ENCODE measurements around the gene ZNF280D. TPM values are rescaled to one million over a fixed set of nuclear protein-coding genes. Genes with fewer than 3 reads are reported as not detected.

Gene ZNF280D
- total and polyA plus RNA-seq, 4 donors: 9.3 to 88.4 (median 28.2) TPM

- peak overlapping the region; percentile 93 to 99 for H3K27ac ChIP-seq (ENCODE audit: low read depth in 1 of 2, low read length in 1 of 2)
- ATAC-seq (ENCODE audit: insufficient read depth, low FRiP score) (no peak), DNase-seq (peak; percentile 20 to 58 (median 57))
- H3K4me1 ChIP-seq (ENCODE audit: control insufficient read depth in 5 of 5, insufficient read depth in 5 of 5, low read length in 5 of 5): peaks cover 0 to 32% (median 16%) of the 10 kb centered on the region in 5 donors
- peak overlapping the region; percentile 95 to 96 for H3K9ac ChIP-seq (ENCODE audit: insufficient read depth in 1 of 2, low read length in 2 of 2)
- no peaks in the 10 kb centered on the region for H3K9me3 ChIP-seq (ENCODE audit: control insufficient read depth in 4 of 4, insufficient read depth in 3 of 4, low read length in 3 of 4)
- no peaks in the 10 kb centered on the region for H3K36me3 ChIP-seq (ENCODE audit: control insufficient read depth in 4 of 4, insufficient read depth in 4 of 4, low read length in 4 of 4)
- H3K27me3 ChIP-seq (ENCODE audit: control insufficient read depth in 3 of 3, insufficient read depth in 3 of 3, low read length in 2 of 3): no peaks in the 10 kb centered on the region
- 5 to 9% methylated on average over 12 of the region's 12 CpGs for WGBS, 2 donors
- TF ChIP-seq, protein P1, sequence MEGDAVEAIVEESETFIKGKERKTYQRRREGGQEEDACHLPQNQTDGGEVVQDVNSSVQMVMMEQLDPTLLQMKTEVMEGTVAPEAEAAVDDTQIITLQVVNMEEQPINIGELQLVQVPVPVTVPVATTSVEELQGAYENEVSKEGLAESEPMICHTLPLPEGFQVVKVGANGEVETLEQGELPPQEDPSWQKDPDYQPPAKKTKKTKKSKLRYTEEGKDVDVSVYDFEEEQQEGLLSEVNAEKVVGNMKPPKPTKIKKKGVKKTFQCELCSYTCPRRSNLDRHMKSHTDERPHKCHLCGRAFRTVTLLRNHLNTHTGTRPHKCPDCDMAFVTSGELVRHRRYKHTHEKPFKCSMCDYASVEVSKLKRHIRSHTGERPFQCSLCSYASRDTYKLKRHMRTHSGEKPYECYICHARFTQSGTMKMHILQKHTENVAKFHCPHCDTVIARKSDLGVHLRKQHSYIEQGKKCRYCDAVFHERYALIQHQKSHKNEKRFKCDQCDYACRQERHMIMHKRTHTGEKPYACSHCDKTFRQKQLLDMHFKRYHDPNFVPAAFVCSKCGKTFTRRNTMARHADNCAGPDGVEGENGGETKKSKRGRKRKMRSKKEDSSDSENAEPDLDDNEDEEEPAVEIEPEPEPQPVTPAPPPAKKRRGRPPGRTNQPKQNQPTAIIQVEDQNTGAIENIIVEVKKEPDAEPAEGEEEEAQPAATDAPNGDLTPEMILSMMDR (IDR thresholded peaks at IDR 0.05; ENCODE audit: control extremely low read depth, extremely low read depth): no peak
- peak overlapping the region; percentile 64 for H3K4me3 ChIP-seq
Observed at GRCh38 chr15:56732135-56732885, 999 bp downstream of the ZNF280D start.

DNA sequence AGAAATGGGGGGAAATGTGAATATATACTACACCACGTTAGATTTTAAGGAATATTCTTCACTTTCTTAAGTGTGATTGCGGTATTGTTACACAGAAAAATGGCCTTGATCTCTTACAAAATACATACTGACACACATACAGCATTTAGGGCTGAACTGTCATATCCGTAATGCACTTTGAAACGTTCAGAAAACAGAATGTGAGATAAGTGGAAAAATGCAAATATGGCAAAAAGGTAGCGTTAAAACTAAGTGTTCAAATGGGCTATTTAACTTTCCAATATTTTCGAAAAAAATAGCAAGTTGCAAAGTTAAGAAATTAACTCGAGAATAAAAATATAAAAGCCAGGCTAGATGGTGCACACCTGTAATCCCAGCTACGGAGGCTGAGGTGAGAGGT is 1.8 kb downstream of the ZNF280D start:
- 68 to 74% methylated on average over 8 of the region's 8 CpGs for WGBS, 2 donors
- Histone ChIP-seq H3K9ac (ENCODE audit: insufficient read depth in 1 of 2, low read length in 2 of 2) (peak overlapping the region in 1 of 2 donors; percentile 96), H3K4me1 (ENCODE audit: control insufficient read depth in 5 of 5, insufficient read depth in 5 of 5, low read length in 5 of 5) (peaks cover 0 to 32% (median 16%) of the 10 kb centered on the region in 5 donors), H3K4me3 (no peak overlapping the region), H3K9me3 (ENCODE audit: control insufficient read depth in 4 of 4, insufficient read depth in 3 of 4, low read length in 3 of 4) (no peaks in the 10 kb centered on the region), H3K27me3 (ENCODE audit: control insufficient read depth in 3 of 3, insufficient read depth in 3 of 3, low read length in 2 of 3) (no peaks in the 10 kb centered on the region), H3K36me3 (ENCODE audit: control insufficient read depth in 4 of 4, insufficient read depth in 4 of 4, low read length in 4 of 4) (no peaks in the 10 kb centered on the region), H3K27ac (ENCODE audit: low read depth in 1 of 2, low read length in 1 of 2) (peak overlapping the region in 1 of 2 donors; percentile 99)
- DNase-seq: no peak
- no peak for ATAC-seq (ENCODE audit: insufficient read depth, low FRiP score)
- TF ChIP-seq, protein P1 (IDR thresholded peaks at IDR 0.05; ENCODE audit: control extremely low read depth, extremely low read depth): no peak

DNA sequence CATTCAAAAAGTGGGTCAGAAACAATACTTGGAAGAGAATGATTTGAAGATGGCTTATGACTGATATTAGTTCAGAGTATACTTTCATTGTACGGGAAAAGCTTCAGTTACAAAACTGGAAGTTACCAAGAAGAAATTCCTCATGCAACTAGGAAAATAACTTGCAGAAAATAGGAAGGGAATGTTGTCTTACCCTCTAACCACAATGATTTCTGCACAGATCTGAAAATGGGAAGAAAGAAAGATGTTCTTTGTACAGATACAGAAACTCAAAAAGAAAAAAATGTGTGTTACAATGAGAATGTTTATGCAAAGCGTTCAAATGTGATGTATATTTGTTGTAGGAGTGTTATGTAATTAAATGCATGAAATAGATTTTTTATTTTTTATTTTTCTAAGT is 3.7 kb downstream of the ZNF280D start:
- Histone ChIP-seq H3K27ac (ENCODE audit: low read depth in 1 of 2, low read length in 1 of 2) (no peak overlapping the region), H3K4me3 (no peak overlapping the region), H3K36me3 (ENCODE audit: control insufficient read depth in 4 of 4, insufficient read depth in 4 of 4, low read length in 4 of 4) (no peaks in the 10 kb centered on the region), H3K9ac (ENCODE audit: insufficient read depth in 1 of 2, low read length in 2 of 2) (no peak overlapping the region), H3K9me3 (ENCODE audit: control insufficient read depth in 4 of 4, insufficient read depth in 3 of 4, low read length in 3 of 4) (no peaks in the 10 kb centered on the region), H3K4me1 (ENCODE audit: control insufficient read depth in 5 of 5, insufficient read depth in 5 of 5, low read length in 5 of 5) (peaks cover 0 to 32% (median 16%) of the 10 kb centered on the region in 5 donors), H3K27me3 (ENCODE audit: control insufficient read depth in 3 of 3, insufficient read depth in 3 of 3, low read length in 2 of 3) (no peaks in the 10 kb centered on the region)
- DNase-seq (no peak), ATAC-seq (ENCODE audit: insufficient read depth, low FRiP score) (no peak)
- 29 to 59% methylated on average over 2 of the region's 2 CpGs for WGBS, 2 donors
- TF ChIP-seq, protein P1 (IDR thresholded peaks at IDR 0.05; ENCODE audit: control extremely low read depth, extremely low read depth): no peak
